DOHH2 (cell line): ENCODE data around the gene MUC7.

Experiments
- H3F3A ChIP-seq: fragments of 200-600 bp; sonication (generic), shearing (Covaris generic); 2 replicates; pipeline ENCODE4 v1.6.0; 2016; ENCODE audit warnings: antibody characterized with exemption, mild to moderate bottlenecking; ENCODE audit not compliant: control insufficient read depth, insufficient read depth
- H3K27ac ChIP-seq: fragments of 200-600 bp; sonication (generic); 2 replicates; pipeline ENCODE4 v1.5.1; 2014; ENCODE audit warnings: low read depth, mild to moderate bottlenecking, low read length, moderate library complexity
- H3K27me3 ChIP-seq: fragments of 200-600 bp; sonication (generic); 2 replicates; pipeline ENCODE4 v1.6.1; 2014; ENCODE audit warnings: mild to moderate bottlenecking, low read length, mixed read lengths; ENCODE audit not compliant: control insufficient read depth
- H3K36me3 ChIP-seq: fragments of 200-600 bp; sonication (generic); 2 replicates; pipeline ENCODE4 v1.6.1; 2014; ENCODE audit warnings: mild to moderate bottlenecking, low read length, moderate library complexity, mixed read lengths; ENCODE audit not compliant: control insufficient read depth
- H3K4me1 ChIP-seq: fragments of 200-600 bp; sonication (generic); 2 replicates; pipeline ENCODE4 v1.6.1; 2014; ENCODE audit warnings: mild to moderate bottlenecking, low read length, mixed read lengths; ENCODE audit not compliant: control insufficient read depth
- H3K4me2 ChIP-seq: fragments of 200-600 bp; sonication (generic); 2 replicates; pipeline ENCODE4 v1.6.0; 2014; ENCODE audit warnings: mild to moderate bottlenecking, low read length, moderate library complexity
- H3K4me3 ChIP-seq: fragments of 200-600 bp; sonication (generic); 2 replicates; pipeline ENCODE4 v1.5.1; 2014; ENCODE audit warnings: mild to moderate bottlenecking, low read length, mixed read lengths
- H3K79me2 ChIP-seq: fragments of 200-600 bp; sonication (generic); 2 replicates; pipeline ENCODE4 v1.6.1; 2014; ENCODE audit warnings: mild to moderate bottlenecking, low read length, mixed read lengths; ENCODE audit not compliant: control insufficient read depth
- H3K9me2 ChIP-seq: fragments of 200-600 bp; sonication (generic); replicated peaks from 2 replicates; pipeline ENCODE4 v1.6.1; 2014; ENCODE audit warnings: mild to moderate bottlenecking, low read length, mixed read lengths; ENCODE audit not compliant: control insufficient read depth
- H3K9me3 ChIP-seq: fragments of 200-600 bp; sonication (generic); 2 replicates; pipeline ENCODE4 v1.6.1; 2014; ENCODE audit warnings: antibody characterized with exemption, low read length, mixed read lengths; ENCODE audit not compliant: control insufficient read depth, insufficient read depth
- H4K20me1 ChIP-seq: fragments of 200-600 bp; sonication (generic); 2 replicates; pipeline ENCODE4 v1.6.0; 2014; ENCODE audit warnings: low read depth, mild to moderate bottlenecking, antibody characterized with exemption, low read length, moderate library complexity; ENCODE audit not compliant: control insufficient read depth, insufficient read depth
- EZH2phosphoT487 ChIP-seq: fragments of 200-600 bp; sonication (generic); IDR thresholded peaks from 2 replicates; pipeline ENCODE4 v1.6.1; 2017; ENCODE audit warnings: borderline replicate concordance, mild to moderate bottlenecking, antibody characterized with exemption, low read length, moderate library complexity, mixed read lengths
- TF ChIP-seq, protein P1 (sequence below): fragments of 200-600 bp; sonication (generic); IDR thresholded peaks from one replicate; pipeline ENCODE4 v1.5.1; 2014; ENCODE audit warnings: antibody characterized with exemption, mild to moderate bottlenecking, low read depth, low read length; ENCODE audit not compliant: poor library complexity, severe bottlenecking

The MUC7 gene

DNA sequence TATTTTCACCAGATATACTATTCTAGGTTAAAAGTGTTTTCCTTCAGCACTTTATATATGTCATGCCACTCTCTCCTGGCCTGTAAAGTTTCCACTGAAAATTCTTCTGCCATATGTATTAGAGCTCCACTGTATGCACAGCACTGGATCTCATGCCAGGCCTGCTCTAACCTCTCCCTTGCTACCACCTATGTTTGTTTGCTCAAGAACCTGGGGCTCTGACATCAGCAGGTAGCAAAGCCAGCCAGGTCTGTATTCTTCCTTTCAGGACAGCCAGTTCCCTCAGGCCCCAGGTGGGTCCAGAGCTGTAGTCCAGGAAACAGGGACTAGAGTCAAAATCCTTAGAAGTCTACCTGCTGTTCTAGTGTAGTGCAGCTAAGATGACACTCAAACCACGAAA, 19.1 kb upstream of the MUC7 start:
- TF ChIP-seq, protein P1, sequence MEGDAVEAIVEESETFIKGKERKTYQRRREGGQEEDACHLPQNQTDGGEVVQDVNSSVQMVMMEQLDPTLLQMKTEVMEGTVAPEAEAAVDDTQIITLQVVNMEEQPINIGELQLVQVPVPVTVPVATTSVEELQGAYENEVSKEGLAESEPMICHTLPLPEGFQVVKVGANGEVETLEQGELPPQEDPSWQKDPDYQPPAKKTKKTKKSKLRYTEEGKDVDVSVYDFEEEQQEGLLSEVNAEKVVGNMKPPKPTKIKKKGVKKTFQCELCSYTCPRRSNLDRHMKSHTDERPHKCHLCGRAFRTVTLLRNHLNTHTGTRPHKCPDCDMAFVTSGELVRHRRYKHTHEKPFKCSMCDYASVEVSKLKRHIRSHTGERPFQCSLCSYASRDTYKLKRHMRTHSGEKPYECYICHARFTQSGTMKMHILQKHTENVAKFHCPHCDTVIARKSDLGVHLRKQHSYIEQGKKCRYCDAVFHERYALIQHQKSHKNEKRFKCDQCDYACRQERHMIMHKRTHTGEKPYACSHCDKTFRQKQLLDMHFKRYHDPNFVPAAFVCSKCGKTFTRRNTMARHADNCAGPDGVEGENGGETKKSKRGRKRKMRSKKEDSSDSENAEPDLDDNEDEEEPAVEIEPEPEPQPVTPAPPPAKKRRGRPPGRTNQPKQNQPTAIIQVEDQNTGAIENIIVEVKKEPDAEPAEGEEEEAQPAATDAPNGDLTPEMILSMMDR: no peak
- no peak for TF ChIP-seq EZH2phosphoT487
- no peak overlapping the region for H3K4me2 ChIP-seq
- H3F3A ChIP-seq: no peaks in the 10 kb centered on the region
- H3K36me3 ChIP-seq: no peaks in the 10 kb centered on the region
- no peaks in the 10 kb centered on the region for H4K20me1 ChIP-seq
- no peak overlapping the region for H3K4me3 ChIP-seq
- 0 out of 2 replicates have a peak, but pooled peaks cover 3% of the 10 kb centered on the region for H3K4me1 ChIP-seq
- H3K27ac ChIP-seq: no peak overlapping the region
- H3K79me2 ChIP-seq: no peaks in the 10 kb centered on the region
- no peaks in the 10 kb centered on the region for H3K9me2 ChIP-seq
- no peaks in the 10 kb centered on the region for H3K27me3 ChIP-seq
- H3K9me3 ChIP-seq: no peaks in the 10 kb centered on the region

- no peaks in the 10 kb centered on the region for H3K79me2 ChIP-seq
- H4K20me1 ChIP-seq: no peaks in the 10 kb centered on the region
- peaks cover 6% of the 10 kb centered on the region for H3K4me1 ChIP-seq
- no peak overlapping the region for H3K4me2 ChIP-seq
- H3F3A ChIP-seq: no peaks in the 10 kb centered on the region
- no peaks in the 10 kb centered on the region for H3K27me3 ChIP-seq
- no peak for TF ChIP-seq EZH2phosphoT487
- TF ChIP-seq, protein P1: no peak
- H3K36me3 ChIP-seq: no peaks in the 10 kb centered on the region
- H3K27ac ChIP-seq: no peak overlapping the region
- no peaks in the 10 kb centered on the region for H3K9me3 ChIP-seq
- no peak overlapping the region for H3K4me3 ChIP-seq
- no peaks in the 10 kb centered on the region for H3K9me2 ChIP-seq
Measured at GRCh38 chr4:70463335-70463734, 8.7 kb upstream of the MUC7 start.

DNA sequence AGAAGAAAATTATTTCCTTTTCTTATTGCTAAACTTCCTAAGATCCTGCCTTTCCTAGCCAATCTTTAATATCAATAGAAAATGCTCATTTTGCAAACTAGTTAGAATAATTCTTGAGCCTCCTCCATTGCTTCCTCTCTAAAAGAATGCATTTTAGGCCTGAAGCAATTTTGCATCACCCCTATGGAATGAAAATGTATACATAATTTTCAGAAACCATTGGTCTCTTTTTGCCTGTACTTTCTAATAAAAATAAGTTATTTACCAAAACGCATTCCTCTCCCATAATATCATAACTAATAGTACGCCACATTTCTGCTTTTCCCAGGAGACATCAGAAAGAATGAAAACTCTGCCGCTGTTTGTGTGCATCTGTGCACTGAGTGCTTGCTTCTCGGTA, 1.7 kb downstream of the MUC7 start:
- no peak overlapping the region for H3K27ac ChIP-seq
- H4K20me1 ChIP-seq: no peaks in the 10 kb centered on the region

More for the DNA sequence above, 1.7 kb downstream of the MUC7 start:
- H3F3A ChIP-seq: no peaks in the 10 kb centered on the region
- TF ChIP-seq, protein P1: no peak
- TF ChIP-seq EZH2phosphoT487: no peak
- H3K9me3 ChIP-seq: no peaks in the 10 kb centered on the region
- H3K4me3 ChIP-seq: no peak overlapping the region
- no peaks in the 10 kb centered on the region for H3K4me1 ChIP-seq
- H3K79me2 ChIP-seq: no peaks in the 10 kb centered on the region
- no peaks in the 10 kb centered on the region for H3K36me3 ChIP-seq
- no peaks in the 10 kb centered on the region for H3K27me3 ChIP-seq
- no peak overlapping the region for H3K4me2 ChIP-seq
- H3K9me2 ChIP-seq: no peaks in the 10 kb centered on the region
